Activated CD8-positive, alpha-beta memory T cell treated with anti-CD3 and anti-CD28 coated beads for 4 hours (primary cell): ENCODE data around the gene SMARCC1.

Experiments
- DNase-seq, 2 donors: peaks; one replicate each; pipeline ENCODE4 v3.0.0-alpha.2; 2020; ENCODE audit warnings: low read depth in 2 of 2

Gene SMARCC1

DNA sequence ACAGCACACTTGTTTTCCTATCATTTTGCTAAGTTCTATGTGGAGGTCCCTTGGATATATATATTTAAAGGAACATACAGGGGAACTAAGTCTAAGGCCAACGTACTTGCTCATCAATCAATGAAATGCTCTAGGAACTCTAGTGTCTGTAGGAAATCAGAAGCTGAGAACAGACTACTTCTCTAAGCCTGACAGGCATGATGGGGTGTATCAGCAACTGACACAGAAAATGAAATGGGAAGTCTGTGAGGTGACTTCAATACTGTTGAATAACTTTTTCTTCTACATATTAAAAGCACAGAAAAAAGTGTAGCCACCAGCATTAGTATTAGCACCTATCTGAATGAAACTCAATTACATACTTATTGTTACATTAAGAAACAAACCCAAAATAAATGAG lies 146.2 kb downstream of the SMARCC1 start:
- no peak for DNase-seq

DNA sequence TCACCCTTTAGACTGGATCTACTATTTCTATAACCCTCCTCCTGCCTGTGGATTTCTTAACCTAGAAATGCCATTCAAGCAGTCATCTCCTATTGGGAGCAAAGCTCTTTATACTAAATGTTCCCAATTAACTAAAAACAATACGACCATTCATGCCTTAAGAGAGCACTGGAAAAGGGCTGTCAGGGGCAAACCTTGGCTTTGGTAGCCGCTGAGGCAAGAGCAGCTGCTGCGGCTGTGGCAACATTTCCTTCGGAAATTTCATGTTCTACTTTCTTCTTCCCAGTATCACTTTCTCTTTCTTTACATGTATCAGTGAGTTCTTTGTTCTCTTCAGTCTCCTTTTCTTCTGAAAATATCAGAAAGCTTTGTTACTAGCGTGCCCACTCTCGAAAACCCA lies 146.7 kb downstream of the SMARCC1 start:
- no peak for DNase-seq

DNA sequence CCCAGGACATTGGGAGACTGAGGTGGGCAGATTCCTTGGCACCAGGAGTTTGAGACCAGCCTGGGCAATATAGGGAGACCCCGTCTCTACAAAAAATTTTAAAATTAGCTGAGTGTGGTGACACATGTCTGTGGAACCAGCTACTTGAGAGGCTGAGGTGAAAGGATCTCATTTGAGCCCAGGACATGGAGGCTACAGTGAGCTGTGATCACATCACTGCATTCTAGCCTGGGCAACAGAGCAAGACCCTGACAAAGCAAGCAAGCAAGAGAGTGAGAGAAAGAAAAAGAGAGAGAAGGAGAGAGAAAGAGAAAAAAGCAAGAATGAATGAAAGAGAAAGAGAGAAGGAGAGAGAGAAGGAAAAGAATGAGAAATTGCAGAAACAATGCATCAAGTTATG lies 150.9 kb downstream of the SMARCC1 start:
- DNase-seq = no peak

DNA sequence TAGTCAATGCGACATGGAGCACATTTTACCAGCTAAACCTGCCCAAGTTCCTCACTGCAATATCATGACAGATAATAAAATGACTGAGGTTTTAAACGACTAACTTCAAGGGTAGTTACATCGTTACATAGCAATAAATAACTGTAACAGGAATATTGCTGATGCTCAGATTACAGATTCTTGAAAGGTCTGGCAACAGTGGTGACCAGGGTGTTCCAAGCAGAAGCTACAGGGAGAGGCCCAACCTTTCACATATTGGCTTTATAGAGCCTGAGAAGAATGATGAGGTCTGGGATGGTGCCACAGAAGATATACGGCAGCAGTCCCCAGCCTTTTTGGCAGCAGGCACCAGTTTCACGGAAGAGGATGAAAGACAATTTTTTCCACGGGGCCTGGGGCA lies 151.9 kb downstream of the SMARCC1 start:
- DNase-seq = no peak

DNA sequence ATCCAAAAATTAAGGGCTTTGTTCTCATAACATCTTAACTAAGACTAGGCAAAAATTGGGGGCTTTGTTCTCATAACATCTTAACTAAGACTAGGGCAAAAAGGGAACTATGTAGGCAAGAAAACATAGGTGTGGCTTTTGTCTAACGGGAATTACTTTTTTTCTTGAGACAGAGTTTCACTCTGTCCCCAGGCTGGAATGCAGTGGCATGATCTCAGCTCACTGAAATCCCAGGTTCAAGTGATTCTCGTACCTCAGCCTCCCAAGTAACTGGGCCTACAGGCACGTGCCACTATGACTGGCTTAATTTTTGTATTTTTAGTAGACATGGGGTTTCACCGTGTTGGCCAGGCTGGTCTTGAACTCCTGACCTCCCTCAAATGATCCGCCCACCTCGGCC lies 153.3 kb downstream of the SMARCC1 start:
- no peak for DNase-seq

DNA sequence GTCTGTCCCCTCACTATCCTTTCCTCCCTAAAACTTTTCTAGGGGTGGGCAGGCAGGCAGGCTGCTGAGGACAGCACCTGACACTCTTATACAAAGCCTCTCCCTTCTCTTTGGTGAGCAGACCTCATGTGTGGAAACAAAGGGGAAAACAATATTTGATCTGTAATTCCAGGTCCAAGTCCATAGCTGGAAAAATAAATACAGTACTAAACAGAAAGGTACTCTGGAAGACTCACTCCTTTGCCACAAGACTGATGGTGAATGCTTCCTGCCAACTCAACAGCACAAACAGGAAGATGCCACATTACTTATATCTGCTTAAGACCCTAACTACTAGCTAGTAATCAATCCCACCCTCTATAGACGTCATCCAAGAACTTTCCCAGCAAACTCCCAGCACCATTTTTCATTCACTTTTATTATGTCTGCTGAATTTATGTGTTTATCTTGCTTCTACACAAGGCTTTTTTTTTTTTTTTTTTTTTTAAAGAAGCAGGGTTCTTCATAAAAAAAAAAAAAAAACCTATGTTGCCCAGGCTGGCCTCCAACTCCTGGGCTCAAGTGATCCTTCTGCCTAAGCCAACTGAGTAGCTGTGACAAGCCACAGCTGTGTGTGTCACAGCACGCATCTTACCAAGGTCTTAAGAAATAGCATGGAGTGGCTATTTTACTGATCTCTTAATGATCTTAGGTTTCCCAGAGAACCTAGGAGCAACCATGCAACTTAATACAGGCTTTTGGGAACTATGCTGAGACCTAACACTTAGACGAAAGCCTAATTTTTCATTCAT lies 158.8 kb downstream of the SMARCC1 start:
- no peak for DNase-seq

DNA sequence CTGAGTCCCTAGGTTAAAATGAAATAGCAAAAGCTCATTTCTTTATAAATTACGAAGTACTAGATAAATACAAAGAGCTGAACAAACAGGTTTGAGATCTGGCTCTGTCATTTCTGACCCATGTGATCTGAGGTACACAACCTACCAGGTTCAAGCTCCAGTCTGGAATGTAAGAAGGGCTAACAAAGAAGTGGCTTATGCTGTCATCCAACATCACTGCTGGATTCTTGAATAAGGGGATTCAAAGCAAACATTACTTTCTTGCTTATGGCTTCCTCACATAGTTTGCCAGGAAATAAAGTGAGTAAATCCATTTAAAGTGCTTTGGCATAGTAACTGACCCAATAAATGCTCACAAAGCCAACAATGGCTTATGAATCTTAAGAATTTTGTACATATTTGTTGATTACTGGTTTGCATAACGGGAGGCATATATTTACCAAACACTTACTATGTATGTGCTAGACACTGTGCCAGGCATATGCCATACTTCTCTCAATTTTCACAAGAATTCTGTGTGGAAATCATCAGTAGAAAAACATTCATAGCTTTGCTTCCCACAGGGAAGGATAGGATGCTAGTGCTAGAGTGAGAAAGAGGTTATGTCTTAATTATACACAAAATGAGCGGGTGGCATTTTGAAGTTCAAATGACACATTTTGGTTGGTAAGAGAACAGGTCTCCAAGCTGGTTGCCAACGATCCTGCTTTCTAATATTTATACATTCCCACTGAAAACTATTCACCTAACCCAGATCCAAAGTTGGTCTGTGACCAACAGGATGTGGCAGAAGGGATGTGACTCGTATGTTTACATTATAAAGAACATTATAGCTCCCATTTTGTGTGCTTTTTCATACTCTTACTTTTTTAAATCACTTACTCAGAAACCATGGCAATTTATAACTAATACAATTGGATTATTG lies 164.3 kb downstream of the SMARCC1 start:
- DNase-seq = no peak

DNA sequence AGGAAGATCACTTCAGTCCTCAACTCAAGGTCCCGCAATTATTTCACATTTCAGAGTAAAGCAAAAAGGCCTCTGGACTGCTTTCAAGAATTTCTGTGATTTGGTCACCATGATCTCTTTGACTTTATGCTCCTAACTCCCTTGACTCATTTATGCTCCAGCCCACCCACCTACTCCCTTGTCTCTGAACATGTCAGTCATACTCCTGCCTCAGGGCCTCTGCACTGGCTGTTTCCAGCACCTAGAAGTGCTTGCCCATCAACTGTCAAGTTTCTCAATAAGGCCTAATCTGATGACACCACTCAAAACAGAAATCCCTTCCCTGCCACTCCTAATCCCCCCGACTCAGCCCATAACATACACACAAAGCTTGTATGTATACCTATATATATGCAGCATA lies 166.9 kb downstream of the SMARCC1 start:
- DNase-seq = no peak

DNA sequence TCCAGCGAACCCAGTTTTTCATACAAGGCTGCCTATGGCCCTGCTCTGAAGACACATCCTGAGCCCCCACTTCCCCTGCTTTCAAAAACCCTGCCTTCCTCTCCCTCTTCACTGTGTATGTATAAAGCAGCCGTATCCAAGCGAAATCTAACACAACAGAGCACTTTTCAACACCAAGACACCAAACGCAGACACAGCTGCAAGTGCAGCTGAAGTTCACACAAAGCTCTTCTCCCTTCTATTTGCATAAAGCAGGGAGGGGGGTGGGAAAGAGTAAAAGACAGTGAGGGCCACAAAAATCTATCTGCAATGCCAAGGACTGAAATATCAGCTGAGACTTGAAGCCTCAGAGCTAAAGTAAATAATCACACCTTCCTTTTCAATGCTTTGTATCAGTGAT lies 168.0 kb downstream of the SMARCC1 start:
- DNase-seq = no peak

DNA sequence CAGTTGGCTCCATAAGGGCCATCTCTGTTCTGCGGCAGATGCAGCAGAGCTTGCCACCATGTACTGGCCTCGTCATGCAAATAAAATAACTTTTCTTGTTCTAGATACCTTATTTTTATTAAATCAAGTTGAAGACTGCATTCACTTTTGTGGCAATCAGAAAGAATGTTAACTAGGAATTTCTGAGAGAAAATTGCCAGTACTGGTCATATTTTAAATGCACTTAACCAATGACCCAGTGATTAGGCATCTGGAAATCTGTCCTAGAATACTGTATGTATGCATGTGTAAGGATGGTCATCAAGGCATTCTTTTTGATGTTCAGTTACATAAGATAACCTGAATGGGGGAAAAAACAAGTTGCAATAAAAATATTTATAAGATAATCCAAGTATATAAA lies 168.8 kb downstream of the SMARCC1 start:
- DNase-seq = no peak

DNA sequence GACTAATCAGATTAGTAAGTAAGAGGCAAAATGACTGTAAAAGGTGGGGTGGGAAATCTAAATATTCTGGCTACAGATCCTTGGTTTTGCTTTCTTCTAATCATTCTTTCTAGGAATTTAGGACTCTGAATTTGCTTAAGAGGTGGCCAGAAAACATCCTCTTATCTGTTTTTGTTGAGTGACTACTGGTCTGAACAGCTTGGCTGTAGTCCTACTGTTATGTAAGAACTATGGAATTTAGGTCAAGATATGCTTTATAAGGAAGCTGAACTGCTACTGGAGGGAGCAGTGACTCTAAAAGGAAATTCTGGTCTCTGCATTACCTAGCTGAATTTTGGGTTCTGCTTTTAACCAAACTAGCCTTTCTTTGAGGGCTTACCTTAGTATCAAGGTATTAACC lies 169.5 kb downstream of the SMARCC1 start:
- DNase-seq = no peak

DNA sequence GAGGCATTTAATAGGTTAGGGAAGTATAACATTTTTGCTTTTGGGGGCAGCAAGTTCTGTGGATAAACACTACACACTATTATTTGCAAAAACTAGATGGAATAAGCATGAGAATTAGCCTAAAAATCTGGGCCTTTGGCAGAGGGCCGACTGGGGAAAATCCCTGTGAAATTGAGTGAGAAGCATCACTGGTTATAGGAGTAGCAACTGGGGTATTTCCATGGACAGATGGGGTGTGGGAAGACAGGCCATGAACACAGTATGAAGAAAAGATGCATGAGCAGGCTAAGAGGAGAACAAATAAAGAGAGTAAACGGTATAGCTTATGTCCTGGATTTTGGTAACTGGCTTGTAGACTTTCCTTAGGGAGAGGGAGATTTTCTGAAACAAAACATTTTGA lies 170.1 kb downstream of the SMARCC1 start:
- DNase-seq = no peak

DNA sequence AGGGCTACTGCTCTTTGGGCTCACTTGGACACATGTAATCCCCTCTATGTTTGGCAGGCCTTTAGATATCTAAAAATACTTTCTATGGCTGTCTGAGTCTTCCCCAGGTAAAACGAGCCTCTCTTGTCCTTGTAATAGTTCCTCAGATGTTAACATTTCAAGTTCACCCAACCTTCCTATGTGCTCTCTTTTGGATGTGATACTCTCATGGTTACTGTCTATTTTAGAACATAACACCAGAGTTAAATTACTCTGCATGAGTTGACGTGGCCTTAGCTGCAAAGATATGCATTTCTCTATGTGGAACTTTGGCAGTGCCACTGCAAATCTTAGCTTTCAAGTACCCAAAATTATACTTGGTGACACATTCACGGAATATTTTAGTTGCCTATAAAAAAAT lies 171.1 kb downstream of the SMARCC1 start:
- DNase-seq = no peak

DNA sequence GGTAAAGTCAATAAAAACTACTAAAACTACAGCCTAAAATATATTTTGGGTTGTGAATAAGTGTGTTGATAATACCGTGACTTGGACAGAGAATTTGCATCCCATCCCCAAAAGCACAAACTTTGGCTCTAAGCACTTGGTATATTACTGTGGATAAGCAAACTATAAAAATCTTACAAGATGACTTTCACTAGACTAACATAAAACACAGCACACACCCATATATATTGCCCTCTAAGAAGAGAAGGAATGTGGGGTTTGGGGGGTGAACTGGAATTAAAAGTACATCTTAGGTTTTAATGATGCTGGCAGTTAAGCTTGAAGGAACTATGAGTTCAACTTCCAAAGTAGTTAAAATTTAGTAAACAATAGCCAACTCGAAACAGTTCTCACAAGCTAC lies 174.4 kb downstream of the SMARCC1 start:
- DNase-seq = no peak

DNA sequence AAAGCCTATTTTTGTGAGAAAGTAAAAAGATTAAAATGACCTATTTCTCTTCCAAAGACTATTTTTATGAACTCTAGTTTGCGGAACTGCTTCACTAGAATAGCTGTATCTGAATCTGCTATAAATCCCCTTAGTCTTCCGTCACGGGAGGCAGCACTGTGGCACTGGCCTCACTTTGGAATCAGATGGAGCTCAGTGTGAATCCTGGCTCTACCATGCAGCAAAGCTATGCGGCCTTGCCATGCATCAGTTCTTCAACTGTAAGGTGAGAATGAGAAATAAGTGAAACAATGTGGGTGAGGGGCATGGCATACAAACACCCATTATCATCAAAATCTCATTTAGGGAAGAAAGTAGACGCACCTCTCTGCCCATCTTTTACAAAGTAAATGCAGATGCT lies 175.5 kb downstream of the SMARCC1 start:
- no peak for DNase-seq

DNA sequence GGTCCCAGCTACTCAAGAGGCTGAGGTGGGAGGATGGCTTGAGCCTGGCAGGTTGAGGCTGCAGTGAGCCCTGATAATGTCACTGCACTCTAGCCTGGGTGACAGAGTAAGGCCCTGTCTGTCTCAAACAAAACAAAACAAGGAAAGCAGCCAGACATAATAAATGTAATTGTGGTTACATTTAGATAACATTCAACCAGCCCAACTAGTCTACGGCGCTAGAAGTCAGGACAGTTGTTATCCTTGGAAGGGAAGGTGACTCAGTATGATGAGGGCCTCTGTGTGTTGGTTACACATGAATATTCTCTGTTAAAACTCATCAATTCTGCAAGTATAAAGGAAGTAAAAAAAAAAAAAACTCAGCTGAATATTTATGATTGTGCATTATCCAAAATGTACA lies 176.0 kb downstream of the SMARCC1 start:
- DNase-seq = no peak

DNA sequence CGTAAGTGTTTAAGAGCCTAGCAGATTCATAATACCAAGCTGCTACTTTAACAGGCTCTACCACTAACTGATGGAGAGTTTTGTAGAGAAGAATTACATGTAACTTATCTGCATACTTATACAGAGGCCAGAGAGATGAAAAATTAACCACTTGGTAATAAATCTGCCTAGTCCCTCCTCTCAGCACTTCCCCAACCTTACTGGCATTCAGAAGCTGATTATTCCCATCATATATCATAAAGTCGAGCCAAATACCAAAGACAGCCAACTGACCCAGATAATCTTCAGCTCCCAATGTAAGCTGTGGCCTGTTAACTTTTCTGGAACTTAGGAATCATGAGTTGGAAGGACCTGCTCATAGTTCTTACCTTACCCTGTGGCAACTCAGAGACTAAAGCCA lies 177.5 kb downstream of the SMARCC1 start:
- no peak for DNase-seq

DNA sequence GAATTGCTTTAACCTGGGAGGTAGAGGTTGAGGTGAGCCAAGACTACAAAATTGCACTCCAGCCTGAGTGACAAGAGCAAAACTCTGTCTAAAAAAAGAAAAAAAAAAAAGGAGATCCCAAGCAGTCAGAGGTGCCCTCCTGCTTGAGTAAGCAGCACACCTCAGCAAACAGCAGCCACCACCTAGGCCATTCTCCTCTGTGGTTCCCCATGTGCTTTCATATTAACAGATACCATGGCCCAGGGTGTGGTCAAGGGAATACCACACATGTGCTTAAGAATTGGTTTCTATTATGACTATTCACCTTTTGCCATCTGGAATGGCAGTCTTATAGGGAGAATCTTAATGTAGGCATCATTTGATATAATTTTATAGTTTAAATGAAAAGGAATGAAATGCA lies 178.4 kb downstream of the SMARCC1 start:
- DNase-seq = no peak

DNA sequence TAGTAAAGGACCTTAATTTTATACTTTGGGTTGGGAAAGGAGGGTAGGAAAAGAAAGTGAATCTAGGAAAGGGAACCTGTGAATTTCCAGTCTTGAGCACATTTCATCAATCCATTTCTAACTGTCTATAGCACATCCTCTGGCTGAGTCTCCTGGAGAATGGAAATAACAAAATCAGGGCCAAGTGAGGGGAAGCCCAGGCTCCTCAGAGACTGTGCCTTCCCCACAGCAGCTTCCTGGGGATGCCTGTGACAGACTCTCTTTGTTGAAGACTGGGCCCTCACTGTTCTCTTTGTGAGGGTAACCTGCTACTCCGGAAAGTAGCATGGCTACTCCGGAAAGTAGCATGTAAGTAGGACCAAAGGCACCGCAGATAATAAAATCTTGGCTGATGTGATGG lies 180.4 kb downstream of the SMARCC1 start:
- DNase-seq = no peak

DNA sequence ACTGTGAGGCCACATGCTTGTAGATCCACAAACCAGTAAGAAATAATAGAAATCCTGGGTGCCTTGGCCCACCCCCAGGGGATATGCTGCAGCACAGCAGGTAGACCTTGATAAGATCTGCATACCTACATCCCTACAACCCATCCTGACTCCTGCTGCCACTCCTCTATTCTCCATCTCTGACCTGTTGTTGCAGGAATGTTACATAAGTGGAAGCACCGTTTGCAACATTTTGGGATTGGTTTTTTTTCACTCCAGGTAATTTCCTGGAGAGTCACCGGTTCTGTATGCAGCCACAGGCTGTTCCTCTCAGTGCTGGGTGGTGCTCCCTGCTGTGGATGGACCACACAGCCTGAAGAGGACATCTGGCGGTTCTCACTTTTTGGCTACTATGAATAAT lies 186.9 kb downstream of the SMARCC1 start:
- no peak for DNase-seq

DNA sequence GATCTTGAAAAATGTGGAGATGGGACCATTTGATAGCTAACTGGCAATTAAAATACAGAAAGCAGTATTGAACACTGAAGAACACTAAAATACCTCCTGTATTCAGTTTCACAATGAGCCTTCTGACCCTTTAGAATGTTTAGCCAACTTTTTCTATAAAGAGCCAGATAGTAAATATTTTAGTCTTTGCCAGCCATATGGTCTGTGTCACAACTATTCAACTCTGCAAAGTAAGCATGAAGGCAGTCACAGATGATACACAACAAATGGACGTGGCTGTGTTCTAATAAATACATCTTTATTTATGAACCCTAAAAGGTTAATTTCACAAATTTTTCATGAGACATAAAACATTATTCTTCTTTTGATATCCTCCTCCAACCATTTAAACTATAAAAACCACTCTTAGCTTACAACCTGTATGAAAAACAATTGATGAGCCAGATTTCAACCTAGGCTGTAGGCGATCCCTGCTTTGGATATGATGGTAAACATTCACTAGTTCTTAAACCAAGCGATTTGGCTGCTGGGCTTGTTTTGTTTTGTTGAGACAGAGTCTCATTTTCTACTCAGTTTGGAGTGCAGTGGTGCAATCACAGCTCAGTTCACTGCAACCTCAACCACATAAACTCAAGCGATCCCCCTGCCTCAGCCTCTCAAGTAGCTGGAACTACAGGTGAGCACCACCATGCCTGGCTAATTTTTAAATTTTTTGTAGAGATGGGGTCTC lies 189.5 kb downstream of the SMARCC1 start:
- DNase-seq = no peak

DNA sequence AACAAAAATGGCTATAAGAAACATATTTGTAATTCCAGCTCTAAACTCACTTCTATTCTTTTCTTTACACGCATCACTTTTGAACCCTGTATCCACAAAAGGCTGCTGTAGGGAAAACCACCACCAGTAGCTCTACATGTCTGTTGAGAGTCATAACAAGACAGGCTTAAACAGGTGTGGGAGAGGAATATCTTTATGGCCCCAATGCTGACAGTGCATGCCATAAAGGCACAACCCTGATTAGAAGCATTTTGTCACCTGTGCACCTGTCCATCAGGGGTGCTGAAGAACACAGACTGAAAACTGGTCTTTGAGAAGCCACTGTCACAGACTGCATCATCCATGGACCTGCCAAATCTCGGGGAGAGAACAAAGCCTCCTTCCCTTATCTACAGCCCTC lies 191.5 kb downstream of the SMARCC1 start:
- no peak for DNase-seq

DNA sequence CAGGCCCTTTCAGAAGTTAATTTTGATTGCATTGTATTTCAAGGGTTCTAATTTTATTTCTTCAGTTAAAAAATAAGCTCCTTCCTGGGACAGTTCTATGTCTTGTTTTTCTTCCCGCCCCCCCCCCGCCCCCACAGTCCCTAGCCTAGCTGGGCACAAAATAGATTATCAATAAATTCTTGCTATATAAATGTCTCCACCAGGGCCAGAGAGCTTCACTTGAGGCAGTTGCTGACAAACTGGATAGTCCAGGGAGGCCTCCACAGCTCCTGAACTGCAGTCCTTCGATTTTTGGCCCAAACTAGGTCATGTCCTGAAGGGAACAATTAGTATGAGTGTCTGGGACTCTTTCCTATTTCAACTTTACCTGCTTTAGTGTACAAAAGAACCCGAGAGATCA lies 193.1 kb downstream of the SMARCC1 start:
- DNase-seq = no peak
